Karpas-422 (cell line): ENCODE measurements around the gene ATP11C. TPM values are rescaled to one million over a fixed set of nuclear protein-coding genes. Genes with fewer than 3 reads are reported as not detected.

Experiments used
- DNase-seq: peaks from one replicate; pipeline ENCODE4 v3.0.0-alpha.2; 2015
- H2AFZ ChIP-seq: fragments of 200-600 bp; sonication (generic); 2 replicates; pipeline ENCODE4 v1.6.1; 2014; ENCODE audit warnings: antibody characterized with exemption, low read length, mixed read lengths
- H3K27ac ChIP-seq: fragments of 200-600 bp; sonication (generic); 2 replicates; pipeline ENCODE4 v1.5.1; 2014; ENCODE audit warnings: mild to moderate bottlenecking, low read length, moderate library complexity
- H3K27me3 ChIP-seq: fragments of 200-600 bp; sonication (generic); 2 replicates; pipeline ENCODE4 v1.6.1; 2014; ENCODE audit warnings: low read length, mixed read lengths
- H3K36me3 ChIP-seq: fragments of 200-600 bp; sonication (generic); 2 replicates; pipeline ENCODE4 v1.6.1; 2014; ENCODE audit warnings: low read length, mixed read lengths; ENCODE audit not compliant: insufficient read depth
- H3K4me1 ChIP-seq: fragments of 200-600 bp; sonication (generic); 2 replicates; pipeline ENCODE4 v1.6.1; 2014; ENCODE audit warnings: mild to moderate bottlenecking, low read length, mixed read lengths
- H3K4me2 ChIP-seq: fragments of 200-600 bp; sonication (generic); 2 replicates; pipeline ENCODE4 v1.6.1; 2014; ENCODE audit warnings: low read length, low read depth, mild to moderate bottlenecking; ENCODE audit not compliant: poor library complexity, severe bottlenecking
- H3K4me3 ChIP-seq: fragments of 200-600 bp; sonication (generic); 2 replicates; pipeline ENCODE4 v1.5.1; 2014; ENCODE audit warnings: mild to moderate bottlenecking, antibody characterized with exemption, low read length, mixed read lengths
- H3K79me2 ChIP-seq: fragments of 200-600 bp; sonication (generic); 2 replicates; pipeline ENCODE4 v1.6.1; 2014; ENCODE audit warnings: mild to moderate bottlenecking, low read length, mixed read lengths
- H3K9ac ChIP-seq: fragments of 200-600 bp; sonication (generic); 2 replicates; pipeline ENCODE4 v1.6.0; 2014; ENCODE audit warnings: low read length
- H3K9me2 ChIP-seq: fragments of 200-600 bp; sonication (generic), shearing (Covaris generic); replicated peaks from 2 replicates; pipeline ENCODE4 v1.6.0; 2014; ENCODE audit warnings: mild to moderate bottlenecking, low read length, moderate library complexity; ENCODE audit not compliant: insufficient read depth
- H3K9me3 ChIP-seq: fragments of 300-700, 200-600 bp; sonication (generic); 2 replicates; pipeline ENCODE4 v1.6.1; 2014; ENCODE audit warnings: low read length, mixed read lengths
- H4K20me1 ChIP-seq: fragments of 200-600 bp; sonication (generic); 2 replicates; pipeline ENCODE4 v1.6.1; 2014; ENCODE audit warnings: mild to moderate bottlenecking, antibody characterized with exemption, low read length, low read depth; ENCODE audit not compliant: insufficient read depth
- total RNA-seq: library from RNA; depleted of rRNA; stranded (reverse); fragments of >200 nt; shearing (Covaris generic); gene quantifications from 2 replicates; pipeline ENCODE4 v1.2.3, GENCODE V29; 2014; ENCODE audit warnings: low replicate concordance

The ATP11C gene
- total RNA-seq, 1 experiment from 2014 or later = 37.4 TPM

- Histone ChIP-seq H3K9me3 (no peaks in the 10 kb centered on the region), H3K36me3 (no peaks in the 10 kb centered on the region), H3K4me1 (no peaks in the 10 kb centered on the region), H3K79me2 (no peaks in the 10 kb centered on the region), H3K4me2 (no peak overlapping the region), H3K9me2 (no peaks in the 10 kb centered on the region), H3K4me3 (no peak overlapping the region), H2AFZ (no peak overlapping the region), H3K27ac (no peak overlapping the region), H3K27me3 (no peaks in the 10 kb centered on the region), H4K20me1 (no peaks in the 10 kb centered on the region), H3K9ac (no peak overlapping the region)
- DNase-seq = no peak
These were observed 211.9 kb downstream of the ATP11C start for GRCh38 chrX:139720979-139721378.

- H3K27ac ChIP-seq = no peak overlapping the region
- H3K4me1 ChIP-seq = no peaks in the 10 kb centered on the region
- H3K9ac ChIP-seq = no peak overlapping the region
- H2AFZ ChIP-seq = no peak overlapping the region
- no peak for DNase-seq
- 0 out of 2 replicates have a peak, but pooled peaks cover 5% of the 10 kb centered on the region for H3K9me3 ChIP-seq
- H3K27me3 ChIP-seq = no peaks in the 10 kb centered on the region
- no peaks in the 10 kb centered on the region for H3K9me2 ChIP-seq
- no peaks in the 10 kb centered on the region for H4K20me1 ChIP-seq
- H3K4me3 ChIP-seq = no peak overlapping the region
- no peak overlapping the region for H3K4me2 ChIP-seq
- H3K79me2 ChIP-seq = no peaks in the 10 kb centered on the region
- no peaks in the 10 kb centered on the region for H3K36me3 ChIP-seq
These were observed 212.7 kb downstream of the ATP11C start for GRCh38 chrX:139720136-139720535.

GRCh38 chrX:139708067-139708466 lies 224.8 kb downstream of the ATP11C start, which contains the start of gene MCF2:
TSS of gene MCF2 (minus strand) at chrX:139708167. CDS start at chrX:139651744, 56,423 bp downstream.
- Histone ChIP-seq H3K27me3 (no peaks in the 10 kb centered on the region), H3K4me2 (no peak within 1 kb of the TSS), H3K36me3 (no peaks in the 10 kb centered on the region), H3K9me2 (no peaks in the 10 kb centered on the region), H3K4me1 (no peaks in the 10 kb centered on the region), H3K4me3 (no peak within 1 kb of the TSS), H3K79me2 (no peaks in the 10 kb centered on the region), H3K9ac (no peak within 1 kb of the TSS), H4K20me1 (no peaks in the 10 kb centered on the region), H3K27ac (no peak within 1 kb of the TSS), H3K9me3 (peaks cover 7% of the 10 kb centered on the region; the same call in 1 of the 2 replicates), H2AFZ (no peak within 1 kb of the TSS)
- no peak for DNase-seq

- Histone ChIP-seq H3K9me2 (no peaks in the 10 kb centered on the region), H3K27me3 (no peaks in the 10 kb centered on the region), H3K27ac (no peak overlapping the region), H2AFZ (no peak overlapping the region), H3K4me3 (no peak overlapping the region), H3K9me3 (peaks cover 4% of the 10 kb centered on the region; the same call in 1 of the 2 replicates), H3K36me3 (no peaks in the 10 kb centered on the region), H3K79me2 (no peaks in the 10 kb centered on the region), H4K20me1 (no peaks in the 10 kb centered on the region), H3K4me2 (no peak overlapping the region), H3K9ac (no peak overlapping the region), H3K4me1 (no peaks in the 10 kb centered on the region)
- no peak for DNase-seq
These were observed 230.2 kb downstream of the ATP11C start for GRCh38 chrX:139702658-139703057.

GRCh38 chrX:139692908-139693307 lies 239.9 kb downstream of the ATP11C start:
- Histone ChIP-seq H3K27ac (no peak overlapping the region), H3K36me3 (no peaks in the 10 kb centered on the region), H3K9me3 (no peaks in the 10 kb centered on the region), H2AFZ (no peak overlapping the region), H3K4me1 (no peaks in the 10 kb centered on the region), H4K20me1 (no peaks in the 10 kb centered on the region), H3K9ac (no peak overlapping the region), H3K4me3 (no peak overlapping the region), H3K79me2 (no peaks in the 10 kb centered on the region), H3K27me3 (no peaks in the 10 kb centered on the region), H3K4me2 (no peak overlapping the region), H3K9me2 (no peaks in the 10 kb centered on the region)
- no peak for DNase-seq

- H3K27me3 ChIP-seq = no peaks in the 10 kb centered on the region
- no peaks in the 10 kb centered on the region for H3K4me1 ChIP-seq
- no peak overlapping the region for H3K27ac ChIP-seq
- H3K9me2 ChIP-seq = no peaks in the 10 kb centered on the region
- H3K4me3 ChIP-seq = no peak overlapping the region
- H3K9ac ChIP-seq = no peak overlapping the region
- no peaks in the 10 kb centered on the region for H3K36me3 ChIP-seq
- no peak overlapping the region for H3K4me2 ChIP-seq
- H3K9me3 ChIP-seq = no peaks in the 10 kb centered on the region
- H3K79me2 ChIP-seq = no peaks in the 10 kb centered on the region
- no peaks in the 10 kb centered on the region for H4K20me1 ChIP-seq
- no peak for DNase-seq
- no peak overlapping the region for H2AFZ ChIP-seq
These were observed 240.4 kb downstream of the ATP11C start for GRCh38 chrX:139692506-139692849.

- Histone ChIP-seq H3K9ac (no peak overlapping the region), H3K4me2 (no peak overlapping the region), H3K4me1 (no peaks in the 10 kb centered on the region), H3K27ac (no peak overlapping the region), H3K36me3 (no peaks in the 10 kb centered on the region), H3K4me3 (no peak overlapping the region), H3K9me3 (no peaks in the 10 kb centered on the region), H3K9me2 (no peaks in the 10 kb centered on the region), H4K20me1 (no peaks in the 10 kb centered on the region), H2AFZ (no peak overlapping the region), H3K79me2 (no peaks in the 10 kb centered on the region), H3K27me3 (no peaks in the 10 kb centered on the region)
- no peak for DNase-seq
These were observed 240.9 kb downstream of the ATP11C start for GRCh38 chrX:139691843-139692505.

GRCh38 chrX:139691493-139691842 lies 241.4 kb downstream of the ATP11C start:
- Histone ChIP-seq H3K4me2 (no peak overlapping the region), H3K9me2 (no peaks in the 10 kb centered on the region), H3K36me3 (no peaks in the 10 kb centered on the region), H3K4me1 (no peaks in the 10 kb centered on the region), H3K27me3 (no peaks in the 10 kb centered on the region), H4K20me1 (no peaks in the 10 kb centered on the region), H3K9me3 (no peaks in the 10 kb centered on the region; the same call in 1 of the 2 replicates), H3K79me2 (no peaks in the 10 kb centered on the region), H2AFZ (no peak overlapping the region), H3K9ac (no peak overlapping the region), H3K27ac (no peak overlapping the region), H3K4me3 (no peak overlapping the region)
- DNase-seq = no peak
